HG03066 (cell line): ENCODE measurements around the gene TRMT11.
"Not testable (repeated sequence)": the region's sequence is repeated elsewhere in the genome, so short reads cannot be mapped to it uniquely, and the experiment has no call there.

ENCODE experiments used
- ATAC-seq: cut with Tn5 transposase; IDR thresholded peaks from one replicate; pipeline ENCODE4 v1.9.1; 2021; ENCODE audit warnings: low read depth; ENCODE audit not compliant: unreplicated experiment

The TRMT11 gene

DNA sequence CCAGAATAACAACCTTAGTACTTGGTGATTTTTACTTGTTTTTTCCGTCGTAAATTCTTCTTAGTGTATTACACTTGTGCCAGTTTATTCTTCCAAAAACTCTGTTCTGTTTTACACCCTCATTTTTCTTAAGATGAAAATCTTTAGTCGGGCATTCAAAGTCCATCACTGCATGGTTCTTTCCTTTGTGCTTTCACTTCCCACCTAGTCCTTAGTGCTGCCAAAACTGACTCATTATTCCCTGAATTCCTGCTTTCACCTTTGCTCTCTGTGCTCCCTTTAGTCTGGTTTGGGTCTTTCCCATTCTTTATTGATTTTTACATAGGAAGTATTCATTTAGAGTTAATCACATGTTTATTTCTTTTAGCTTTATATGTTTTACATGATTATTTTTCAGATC is 3.3 kb downstream of the TRMT11 start:
- ATAC-seq, result no peak

DNA sequence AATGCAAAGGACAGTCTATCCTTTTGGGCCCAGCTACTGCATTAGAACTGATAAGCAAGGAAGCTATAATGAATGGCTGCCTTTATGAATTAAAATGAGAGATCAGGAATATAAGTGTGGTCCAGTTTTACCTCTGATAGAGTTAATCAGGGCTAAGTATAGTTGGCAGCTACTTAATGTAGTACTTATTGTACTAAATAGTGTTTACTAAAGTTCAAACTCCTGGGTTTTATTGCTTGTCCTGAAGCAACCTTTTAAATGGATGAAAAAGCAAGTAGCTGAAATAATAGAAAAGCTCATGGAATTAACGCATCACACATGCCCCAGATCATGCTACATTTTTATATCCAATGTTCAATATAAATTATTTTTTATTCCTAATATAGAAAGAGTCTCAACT is 5.3 kb downstream of the TRMT11 start:
- ATAC-seq, result no peak

DNA sequence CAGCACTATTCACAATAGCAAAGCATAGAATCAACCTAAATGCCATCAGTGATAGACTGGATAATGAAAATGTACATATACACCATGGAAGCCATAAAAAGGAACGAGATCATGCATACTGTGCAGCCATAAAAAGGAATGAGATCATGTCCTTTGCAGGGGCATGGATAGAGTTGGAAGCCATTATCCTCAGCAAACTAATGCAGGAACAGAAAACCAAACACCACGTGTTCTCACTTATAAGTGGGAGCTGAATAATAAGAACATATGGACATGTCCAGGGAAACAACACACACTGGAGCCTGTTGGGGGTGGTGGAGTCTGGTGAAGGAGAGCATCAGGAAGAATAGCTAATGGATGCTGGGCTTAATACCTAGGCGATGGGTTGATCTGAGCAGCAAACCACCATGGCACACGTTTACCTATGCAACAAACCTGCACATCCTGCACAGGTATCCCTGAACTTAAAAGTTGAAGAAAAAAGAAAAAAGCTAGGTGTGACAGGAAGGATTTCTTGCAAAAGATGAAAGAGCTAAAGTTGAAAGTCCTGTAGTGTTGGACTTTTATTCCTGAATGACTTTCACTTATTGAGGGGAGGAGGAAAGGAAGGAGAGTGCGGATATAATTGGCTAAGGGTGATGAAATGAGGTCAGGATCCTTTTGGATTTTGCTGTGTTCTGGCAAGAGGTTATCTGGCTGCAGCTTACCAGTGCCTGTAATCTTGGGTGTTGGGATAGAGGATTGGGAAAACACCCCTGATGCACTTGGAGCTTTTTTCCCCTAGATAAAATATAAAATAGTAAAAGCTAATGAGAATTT is 8.5 kb downstream of the TRMT11 start:
- ATAC-seq, result no peak

DNA sequence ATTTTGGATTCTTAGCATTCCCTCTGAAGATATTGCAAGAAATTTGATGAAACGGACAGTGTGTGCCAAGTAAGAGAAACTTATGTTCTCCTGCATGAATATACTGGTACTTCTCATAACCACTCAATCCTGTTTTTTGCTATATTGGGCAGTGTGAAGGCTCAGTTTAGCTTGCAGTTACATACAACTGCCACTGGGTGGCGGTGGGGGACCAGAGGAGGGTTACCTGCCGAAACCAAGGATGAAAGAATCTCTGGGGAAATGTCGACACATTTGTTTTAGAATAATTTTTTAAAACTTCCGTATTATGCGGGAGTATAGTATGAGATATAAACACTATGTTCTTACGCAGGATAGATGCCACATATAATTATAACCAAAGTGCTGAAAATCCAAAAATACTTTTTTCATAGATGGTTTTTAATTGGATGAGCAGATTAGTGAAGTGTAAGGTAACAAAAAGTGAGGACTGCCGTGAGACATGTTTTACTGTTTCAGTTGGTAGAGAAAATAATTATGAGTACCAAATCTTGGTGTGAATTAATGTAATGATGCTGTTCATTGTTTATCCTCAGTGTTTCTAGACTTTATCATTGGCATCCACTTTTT is 9.7 kb downstream of the TRMT11 start:
- peak; percentile 92 for ATAC-seq

DNA sequence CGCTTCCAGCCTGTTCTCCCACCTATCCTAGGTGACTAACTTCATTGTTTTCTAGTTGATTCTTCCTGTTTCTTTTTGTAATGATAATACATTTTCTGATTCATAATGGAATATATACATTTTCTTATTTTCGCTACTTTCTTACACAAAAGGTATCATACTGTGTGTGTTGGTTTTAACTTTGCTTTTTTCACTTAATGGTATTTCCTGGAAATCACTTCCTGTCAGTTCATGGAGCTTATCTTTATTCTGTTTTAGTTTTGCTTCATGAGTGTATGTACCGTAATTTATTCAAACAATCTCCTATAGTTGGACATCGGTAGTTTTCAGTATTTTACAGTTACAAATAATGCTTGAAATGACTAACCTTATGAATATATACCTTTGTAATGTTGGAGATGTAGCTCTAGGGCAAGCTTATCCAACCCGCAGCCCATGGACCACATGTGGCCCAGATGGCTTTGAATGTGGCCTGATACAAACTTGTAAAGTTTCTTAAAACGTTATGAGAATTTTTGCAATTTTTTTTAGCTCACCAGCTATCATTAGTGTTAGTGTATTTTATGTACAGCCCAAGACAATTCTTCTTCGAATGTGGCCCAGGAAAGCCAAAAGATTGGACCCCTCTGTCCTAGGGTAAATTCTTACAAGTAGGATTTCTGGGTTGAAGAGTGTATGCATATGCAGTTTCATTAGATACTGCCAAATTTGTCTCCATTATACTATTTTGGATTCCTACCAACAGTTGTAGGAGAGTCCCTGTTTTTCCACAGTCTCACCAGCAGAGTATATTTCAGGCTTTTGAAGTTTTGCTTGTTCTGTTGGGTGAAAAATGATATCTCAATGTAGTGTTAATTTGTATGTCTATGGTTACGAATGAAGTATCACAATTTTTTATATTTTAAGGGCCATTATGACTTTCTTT is 16.7 kb downstream of the TRMT11 start:
- no peak for ATAC-seq

DNA sequence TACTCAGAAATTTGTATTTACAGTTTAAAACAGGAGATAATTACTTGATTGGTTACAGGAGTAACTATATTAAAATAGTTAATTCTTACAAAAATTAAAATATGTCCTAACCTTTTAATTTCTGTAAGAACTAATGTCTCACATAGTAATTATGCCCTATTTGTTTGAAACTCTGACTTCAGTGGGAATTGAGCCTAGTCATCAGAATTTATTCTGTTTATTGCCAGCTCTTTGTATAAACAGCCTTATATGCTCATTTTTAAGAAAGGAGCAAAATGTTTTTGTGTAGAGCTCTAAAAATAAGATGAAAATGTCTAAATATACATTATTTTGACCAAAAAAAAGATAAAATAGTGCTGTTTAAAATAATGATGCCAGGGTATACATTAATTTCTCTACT is 21.5 kb downstream of the TRMT11 start:
- ATAC-seq, result no peak

DNA sequence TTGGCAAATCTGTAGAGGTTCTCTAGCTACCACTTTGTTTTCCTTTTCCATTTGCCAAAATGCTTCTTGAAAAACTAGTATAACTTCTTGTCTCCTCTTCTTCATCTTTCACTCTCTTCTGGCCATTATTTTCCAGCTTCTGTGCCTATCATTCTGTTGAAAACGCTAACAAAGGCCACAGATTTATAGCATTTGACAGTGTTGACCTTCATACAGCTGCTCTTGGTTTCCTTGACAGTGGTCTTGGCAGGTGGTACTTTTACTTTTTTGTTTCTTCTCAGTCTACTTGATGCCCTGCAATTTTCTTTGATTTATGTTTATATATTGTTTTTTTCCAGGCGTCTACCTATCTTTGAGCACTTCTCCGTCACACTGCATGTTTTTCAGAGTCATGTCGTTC is 23.7 kb downstream of the TRMT11 start:
- no peak for ATAC-seq

DNA sequence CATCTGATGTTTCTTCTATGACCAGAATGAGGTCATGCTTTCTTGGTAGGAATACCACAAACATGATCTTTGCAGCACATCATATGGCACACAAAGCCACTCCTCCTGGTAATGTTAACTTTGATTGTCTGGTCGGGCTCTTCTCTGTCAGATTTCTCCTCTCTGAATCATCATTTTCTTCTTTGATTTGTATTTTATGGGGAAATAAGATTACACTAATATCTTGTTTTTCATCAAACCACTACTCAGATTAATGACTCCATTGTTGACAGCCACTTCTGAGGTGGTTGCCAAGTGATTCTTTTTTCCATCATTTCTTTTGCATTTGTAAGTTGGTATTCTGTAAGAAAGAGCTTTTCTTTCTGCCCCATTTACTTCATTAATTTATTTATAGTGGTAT is 29.5 kb downstream of the TRMT11 start:
- ATAC-seq, result no peak

DNA sequence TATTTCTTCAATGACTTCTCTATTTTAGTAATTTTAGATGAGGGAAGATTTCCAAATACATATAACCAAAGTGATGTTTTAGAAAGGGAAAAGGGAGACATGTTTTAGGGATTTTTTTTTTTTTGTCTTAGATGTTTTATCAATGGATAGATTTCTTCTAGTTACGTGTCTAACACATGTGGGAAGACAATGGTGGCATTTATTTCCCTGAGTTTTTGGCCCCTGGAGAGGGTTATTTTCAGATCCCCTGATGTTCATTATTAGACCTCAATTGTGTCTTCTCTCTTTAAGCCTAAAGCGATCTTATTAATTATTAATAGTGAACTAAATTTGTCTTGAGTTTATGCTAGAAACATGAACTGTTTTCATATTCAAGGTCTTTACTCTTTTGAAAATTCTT is 30.3 kb downstream of the TRMT11 start:
- no peak for ATAC-seq

DNA sequence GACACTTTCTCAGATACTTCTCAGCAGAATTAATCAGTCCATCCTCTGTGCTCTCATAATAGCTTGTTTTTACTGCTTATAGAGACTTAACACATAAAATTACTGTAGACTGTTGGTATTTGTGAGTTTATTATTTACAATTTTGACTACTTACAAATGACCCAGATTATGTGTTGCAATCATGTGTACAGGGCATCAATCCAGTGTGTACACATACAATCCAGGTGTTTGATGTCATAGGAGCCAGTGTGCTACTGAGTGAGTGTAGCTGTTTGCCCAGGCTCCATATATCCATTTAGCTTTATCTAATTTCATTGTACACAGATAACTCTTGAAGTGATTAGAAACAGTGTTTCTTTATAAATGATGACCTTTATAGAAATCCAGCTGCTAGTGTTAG is 31.3 kb downstream of the TRMT11 start:
- ATAC-seq, result no peak

DNA sequence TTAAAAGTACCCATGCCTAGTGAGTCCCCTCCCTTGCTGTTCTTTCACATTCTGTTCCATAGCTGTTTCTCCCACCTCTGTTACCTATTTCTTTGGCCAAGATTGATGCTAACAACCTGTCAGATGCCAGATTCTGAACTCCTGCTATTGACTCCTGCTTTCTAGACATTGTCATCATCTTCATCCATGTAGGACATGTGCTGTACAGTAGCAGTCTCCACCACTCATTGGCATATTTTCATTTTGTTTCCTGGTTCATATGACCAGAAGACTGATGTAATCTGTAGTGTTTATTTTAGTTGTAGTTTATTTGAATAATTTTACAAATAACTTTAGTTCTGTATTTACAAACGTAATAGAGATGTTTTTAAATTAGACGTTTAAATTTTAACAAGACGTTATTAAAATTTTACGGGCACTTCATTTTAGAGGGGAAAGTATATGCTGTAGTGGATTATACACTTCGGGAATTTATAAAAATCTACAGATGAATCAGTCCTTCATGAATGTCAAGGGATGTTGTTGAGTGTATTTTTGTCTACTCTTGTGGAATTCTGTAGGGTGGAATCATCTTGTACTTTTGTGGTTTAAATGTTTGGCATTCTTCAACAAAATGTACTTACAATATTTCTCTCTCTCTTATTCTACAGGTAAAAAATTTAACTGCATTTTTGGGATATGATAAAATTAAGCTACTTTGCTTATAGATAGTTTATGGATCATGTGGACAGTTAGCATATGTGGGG is 34.1 kb downstream of the TRMT11 start:
- ATAC-seq, result no peak

DNA sequence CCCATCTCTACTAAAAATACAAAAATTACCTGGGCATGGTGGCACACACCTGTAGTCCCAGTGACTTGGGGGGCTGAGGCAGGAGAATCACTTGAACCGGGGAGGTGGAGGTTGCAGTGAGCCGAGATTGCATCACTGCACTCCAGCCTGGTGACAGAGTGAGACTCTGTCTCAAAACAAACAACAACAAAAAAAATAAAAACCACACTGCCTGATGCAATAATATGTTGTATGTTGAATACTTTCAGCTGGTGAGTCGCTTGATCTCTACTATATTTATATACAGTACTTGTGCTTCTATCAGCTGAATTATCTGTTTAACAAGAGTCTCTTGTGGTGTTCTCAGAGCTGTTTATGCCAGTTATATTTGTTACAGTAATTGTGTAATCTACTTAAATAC is 37.1 kb downstream of the TRMT11 start:
- not testable (repeated sequence) for ATAC-seq

DNA sequence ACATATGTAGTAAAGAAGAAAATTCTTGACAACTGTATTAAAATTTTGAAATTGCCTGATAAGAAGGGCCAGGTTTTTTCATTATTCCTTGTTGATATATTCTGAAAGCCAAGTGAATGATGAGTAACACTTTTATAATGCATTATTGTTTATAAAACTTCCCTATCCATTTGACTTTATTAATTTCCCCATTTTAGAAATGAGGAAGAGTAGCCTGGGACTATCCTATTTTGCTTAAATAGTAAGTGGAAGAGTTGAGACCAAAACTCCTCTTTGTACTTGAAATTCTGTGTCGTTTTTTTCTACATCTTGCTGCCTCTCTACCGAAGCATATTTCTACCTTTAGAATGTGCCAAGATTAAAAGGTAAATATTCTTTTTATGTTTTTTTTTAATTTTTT is 39.7 kb downstream of the TRMT11 start:
- no peak for ATAC-seq

DNA sequence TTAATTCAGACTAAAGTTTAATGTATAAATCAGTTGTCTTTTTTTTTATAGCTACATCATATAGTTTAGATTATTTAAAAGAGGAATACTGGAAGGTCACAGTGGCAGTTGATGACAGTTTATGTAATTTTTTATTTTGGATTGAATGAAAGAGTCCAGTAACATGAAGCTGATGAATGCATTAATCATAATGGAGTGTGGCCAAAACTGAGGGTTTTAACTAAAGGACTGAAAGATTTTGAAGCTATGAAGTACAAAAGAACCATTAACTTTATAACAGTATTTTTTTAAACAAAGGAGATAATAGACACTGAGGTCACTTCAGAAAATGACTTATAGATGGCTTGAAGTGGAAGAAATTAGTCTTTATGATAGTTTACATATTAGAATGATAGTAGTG is 41.3 kb downstream of the TRMT11 start:
- no peak for ATAC-seq

DNA sequence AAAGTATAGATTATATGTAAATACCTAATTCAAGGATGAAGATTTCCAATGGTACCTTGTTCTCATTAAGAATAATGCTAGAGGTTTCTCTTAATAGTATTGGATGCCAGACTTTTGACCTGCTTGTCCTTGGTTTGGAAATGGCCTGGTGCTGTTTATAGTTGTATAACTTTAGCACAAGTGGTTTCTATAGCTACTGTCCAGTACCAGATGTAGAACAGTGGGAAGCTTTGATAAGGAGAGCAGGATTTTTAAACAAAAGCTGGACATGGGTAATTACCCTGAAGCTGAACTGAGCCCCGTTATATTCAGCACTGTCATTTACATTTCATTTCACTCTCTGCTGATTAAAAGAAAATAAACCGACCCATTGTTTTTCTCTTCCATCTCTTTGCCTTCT is 43.7 kb downstream of the TRMT11 start:
- ATAC-seq, result no peak

DNA sequence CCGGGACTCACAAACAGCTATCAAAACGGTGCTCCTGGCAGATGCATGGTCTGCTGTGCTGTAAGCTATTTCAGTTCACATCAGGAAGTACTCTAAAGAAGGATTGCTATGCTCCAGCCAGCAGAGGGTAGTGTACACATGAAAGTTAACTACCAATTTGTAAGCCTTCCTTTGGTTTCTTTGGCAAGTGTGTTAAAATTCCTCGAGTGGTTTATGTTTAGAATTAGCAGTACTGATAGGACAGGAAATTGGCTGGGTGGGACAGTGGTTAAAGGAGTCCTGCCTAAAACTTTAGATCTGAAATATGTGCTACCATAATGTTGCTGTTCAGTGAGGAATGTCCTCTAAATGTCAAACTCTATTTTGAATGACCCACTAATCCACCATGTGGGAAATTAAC is 47.4 kb downstream of the TRMT11 start:
- peak; percentile 69 for ATAC-seq

DNA sequence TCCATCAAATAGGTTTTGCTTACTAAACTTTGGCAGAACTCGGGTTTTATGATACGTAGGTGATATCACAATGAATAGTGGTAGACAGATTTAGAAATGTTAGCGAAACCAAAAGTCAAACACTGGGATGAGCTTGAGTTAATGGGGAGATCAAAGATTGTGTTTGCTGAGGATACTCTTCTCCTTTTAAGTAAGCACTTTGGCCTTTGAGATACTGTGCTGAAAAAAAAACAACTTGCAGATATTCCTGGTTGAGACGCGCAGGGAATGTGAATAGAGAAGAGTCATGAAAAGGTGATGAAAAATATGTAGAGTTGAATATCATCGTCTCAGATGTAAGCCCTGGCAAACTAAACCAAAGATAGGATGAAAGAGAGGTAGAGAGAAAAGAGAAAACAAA is 48.3 kb downstream of the TRMT11 start:
- no peak for ATAC-seq

DNA sequence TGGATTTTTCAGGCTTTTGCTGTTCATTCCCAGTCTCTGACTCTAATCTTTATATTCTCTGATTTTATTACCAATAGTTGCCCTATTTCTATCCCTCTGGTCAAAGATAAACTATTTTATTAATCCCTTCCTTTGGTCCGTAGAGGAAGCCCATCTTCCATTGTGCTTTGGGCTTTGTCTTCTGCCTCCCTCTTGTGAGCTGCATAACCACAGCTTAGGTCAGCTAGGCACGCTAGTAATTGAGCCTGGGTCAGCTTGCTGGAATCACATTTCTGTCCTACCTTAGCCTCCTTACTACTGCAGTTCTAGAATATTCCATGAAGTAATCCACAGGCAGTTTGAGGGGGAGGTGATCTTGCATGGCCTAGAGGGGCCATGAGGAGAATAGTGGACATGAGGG is 49.4 kb downstream of the TRMT11 start:
- no peak for ATAC-seq

DNA sequence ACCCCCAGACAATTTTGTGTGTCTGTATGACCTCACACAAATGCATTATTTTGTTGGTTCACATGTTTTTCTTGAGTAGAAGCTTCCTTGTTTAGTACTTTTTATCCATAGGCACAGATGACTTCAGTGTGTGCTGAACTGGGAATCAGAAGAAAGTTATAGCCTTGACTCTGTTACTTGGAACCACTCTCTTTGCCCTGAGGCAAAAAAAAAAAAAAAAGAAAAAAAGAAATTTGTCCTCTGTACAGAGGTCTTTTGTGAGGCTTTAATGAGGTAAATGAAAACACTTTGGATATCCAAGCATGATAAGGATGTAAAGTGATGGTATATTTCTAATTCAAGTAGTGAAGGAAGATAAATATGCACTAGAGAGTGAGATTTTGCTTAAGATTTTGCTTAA is 51.9 kb downstream of the TRMT11 start:
- no peak for ATAC-seq

DNA sequence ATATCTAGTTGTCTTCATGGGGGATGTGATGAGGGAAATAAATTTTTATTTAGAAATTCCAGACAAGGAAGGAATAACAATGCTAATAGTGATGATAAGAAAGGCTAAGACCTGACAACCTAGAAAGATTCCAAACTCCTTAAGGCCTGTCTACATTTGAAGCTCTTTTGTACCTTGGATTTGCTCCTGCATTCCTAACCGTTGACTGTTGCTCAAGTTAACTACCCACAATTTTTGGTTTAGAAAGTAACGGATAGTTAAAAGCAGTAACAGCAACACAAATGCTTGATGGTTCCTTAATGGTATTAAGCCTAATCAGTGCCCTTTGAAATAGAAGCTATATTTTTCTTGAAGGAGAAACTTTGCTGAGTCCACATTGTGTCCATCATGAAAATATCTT is 52.9 kb downstream of the TRMT11 start:
- no peak for ATAC-seq

DNA sequence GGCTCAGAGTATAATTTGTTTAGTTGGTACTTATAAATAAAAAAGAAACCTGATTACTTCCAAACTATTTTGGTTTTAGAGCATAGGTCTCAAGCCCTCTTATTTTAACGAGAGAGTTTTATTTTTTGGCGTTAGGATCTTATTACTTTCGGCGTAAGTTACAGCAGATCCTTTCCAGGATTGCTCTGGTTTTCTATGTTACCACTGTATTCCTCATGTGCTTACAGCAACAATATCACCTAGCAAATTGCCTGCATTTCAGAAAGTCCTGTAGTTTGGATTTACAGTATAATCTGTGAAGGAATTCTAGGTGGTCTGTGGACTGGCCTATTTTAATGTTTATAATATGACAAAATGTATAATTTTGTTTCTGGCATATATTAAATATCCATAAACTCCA is 54.1 kb downstream of the TRMT11 start:
- no peak for ATAC-seq
